Caco-2 (cell line): Measurements from ENCODE around the gene TRAPPC4. TPM values are rescaled to one million over a fixed set of nuclear protein-coding genes. Genes with fewer than 3 reads are reported as not detected.
"Not testable (repeated sequence)": the region's sequence is repeated elsewhere in the genome, so short reads cannot be mapped to it uniquely, and the experiment has no call there.

ENCODE experiments used
- BruUV-seq: library from RNA; stranded (reverse); fragments of 400-500 nt; replicated peaks from 2 replicates; lab custom pipeline; 2021; lab: Mats Ljungman, UMichigan
- CTCF ChIA-PET: fragments of 300-600 bp; sonication (Branson Sonifier 250); formaldehyde crosslinking; loops from one replicate; lab custom pipeline; 2022; ENCODE audit warnings: antibody characterized with exemption; lab: Charles Lee
- POLR2A ChIA-PET: fragments of 300-600 bp; sonication (Branson Sonifier 250); formaldehyde crosslinking; loops from one replicate; lab custom pipeline; 2022; ENCODE audit warnings: antibody characterized with exemption; lab: Charles Lee
- DNase-seq, 2 experiments: peaks; one replicate each; pipeline versions ENCODE4 v3.0.0 to v3.0.0-alpha.2; 2020 to 2022
- H3K27me3 ChIP-seq: replicated peaks from 2 replicates; pipeline ENCODE4 v1.6.0; 2011; ENCODE audit warnings: low read length; ENCODE audit not compliant: control insufficient read depth, insufficient read depth
- H3K36me3 ChIP-seq: 2 replicates; pipeline ENCODE4 v1.5.1; 2011; ENCODE audit warnings: low read length; ENCODE audit not compliant: control insufficient read depth, insufficient read depth
- H3K4me1 ChIP-seq: fragments of 250-450 bp; sonication (Bioruptor Pico); 2 replicates; pipeline ENCODE4 v1.5.1; 2020; ENCODE audit warnings: mild to moderate bottlenecking
- H3K4me3 ChIP-seq: 2 replicates; pipeline ENCODE4 v1.5.1; 2011; ENCODE audit warnings: low read depth, mild to moderate bottlenecking, control low read depth, low read length
- H3K9me3 ChIP-seq: fragments of 250-450 bp; sonication (Bioruptor Pico); 2 replicates; pipeline ENCODE4 v1.5.1; 2020; ENCODE audit warnings: mild to moderate bottlenecking, moderate library complexity
- H3K27ac Mint-ChIP-seq: one replicate; pipeline ENCODE4 v1.8.0; 2022; ENCODE audit warnings: mixed read lengths; ENCODE audit not compliant: unreplicated experiment
- H3K27me3 Mint-ChIP-seq: one replicate; pipeline ENCODE4 v1.8.0; 2022; ENCODE audit warnings: mixed read lengths; ENCODE audit not compliant: insufficient read depth, unreplicated experiment
- H3K36me3 Mint-ChIP-seq: one replicate; pipeline ENCODE4 v1.8.0; 2022; ENCODE audit warnings: mild to moderate bottlenecking, mixed read lengths; ENCODE audit not compliant: insufficient read depth, unreplicated experiment
- H3K4me1 Mint-ChIP-seq: one replicate; pipeline ENCODE4 v1.8.0; 2022; ENCODE audit warnings: low read depth, mixed read lengths; ENCODE audit not compliant: unreplicated experiment
- H3K4me3 Mint-ChIP-seq: one replicate; pipeline ENCODE4 v1.8.0; 2022; ENCODE audit warnings: mild to moderate bottlenecking, moderate library complexity, mixed read lengths; ENCODE audit not compliant: unreplicated experiment
- H3K9me3 Mint-ChIP-seq: one replicate; pipeline ENCODE4 v1.8.0; 2022; ENCODE audit warnings: mixed read lengths; ENCODE audit not compliant: unreplicated experiment
- intact Hi-C: fragments of 100-400 bp; cut with micrococcal nuclease; formaldehyde crosslinking; loops from one replicate; pipeline ENCODE4 v1.10.0; 2022; ENCODE audit not compliant: unreplicated experiment
- total RNA-seq: library from RNA; stranded (reverse); gene quantifications from 2 replicates; pipeline ENCODE4 v1.2.3, GENCODE V29; 2022
- TF ChIP-seq, protein P1 (sequence below), 2 experiments: fragments of 200-600 bp in 1 of 2; IDR thresholded peaks; 1 replicate in 1 of 2; 2 replicates in 1 of 2; pipeline versions ENCODE4 v1.5.1 to v1.8.0; 2011 to 2022; ENCODE audit warnings: antibody characterized with exemption in 1 of 2, control low read depth in 1 of 2, inconsistent platforms in 1 of 2, low read depth in 1 of 2, low read length in 1 of 2, mild to moderate bottlenecking in 1 of 2, moderate library complexity in 1 of 2; ENCODE audit not compliant: insufficient read depth in 1 of 2, severe bottlenecking in 1 of 2, unreplicated experiment in 1 of 2

TRAPPC4 gene
- total RNA-seq, 1 experiment from 2014 or later, result 118 TPM

DNA sequence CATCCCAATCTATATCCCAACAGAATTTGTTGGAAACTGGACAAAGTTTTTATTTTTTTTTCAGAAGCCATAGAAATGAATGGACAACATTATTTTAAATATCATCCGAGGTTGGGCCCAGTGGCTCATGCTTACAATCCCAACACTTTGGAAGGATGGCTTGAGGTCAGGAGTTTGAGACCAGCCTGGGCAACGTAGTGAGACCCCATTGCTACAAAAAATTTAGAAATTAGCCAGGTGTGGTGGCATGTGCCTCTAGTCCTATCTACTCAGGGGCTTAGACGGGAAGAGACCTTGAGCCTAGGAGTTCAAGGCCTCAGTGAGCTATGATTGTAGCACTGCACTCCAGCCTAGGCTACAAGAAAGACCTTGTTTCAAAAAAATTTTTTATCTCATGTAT, 16.2 kb downstream of the TRAPPC4 start:
- Mint-ChIP-seq H3K27me3 (no peaks in the 10 kb centered on the region), H3K4me1 (peaks cover 10% of the 10 kb centered on the region), H3K27ac (no peak overlapping the region), H3K36me3 (peaks cover 12% of the 10 kb centered on the region), H3K4me3 (no peak overlapping the region), H3K9me3 (no peaks in the 10 kb centered on the region)
- Histone ChIP-seq H3K4me1 (no peaks in the 10 kb centered on the region; the same call in 1 of the 2 replicates), H3K4me3 (no peak overlapping the region), H3K36me3 (no peaks in the 10 kb centered on the region), H3K27me3 (no peaks in the 10 kb centered on the region), H3K9me3 (no peaks in the 10 kb centered on the region)
- ChIA-PET POLR2A (interaction anchor here (0.7 kb wide), 1 partner anchor 33 kb away, joined by 3 read pairs; the partner anchor contains the start of gene VPS11), CTCF (interaction anchor here (1.0 kb wide), 1 partner anchor 11 kb away, joined by 4 read pairs; no protein-coding TSS in a partner anchor)
- DNase-seq, result no peak
- no TSS peak for BruUV-seq
- TF ChIP-seq, protein P1, sequence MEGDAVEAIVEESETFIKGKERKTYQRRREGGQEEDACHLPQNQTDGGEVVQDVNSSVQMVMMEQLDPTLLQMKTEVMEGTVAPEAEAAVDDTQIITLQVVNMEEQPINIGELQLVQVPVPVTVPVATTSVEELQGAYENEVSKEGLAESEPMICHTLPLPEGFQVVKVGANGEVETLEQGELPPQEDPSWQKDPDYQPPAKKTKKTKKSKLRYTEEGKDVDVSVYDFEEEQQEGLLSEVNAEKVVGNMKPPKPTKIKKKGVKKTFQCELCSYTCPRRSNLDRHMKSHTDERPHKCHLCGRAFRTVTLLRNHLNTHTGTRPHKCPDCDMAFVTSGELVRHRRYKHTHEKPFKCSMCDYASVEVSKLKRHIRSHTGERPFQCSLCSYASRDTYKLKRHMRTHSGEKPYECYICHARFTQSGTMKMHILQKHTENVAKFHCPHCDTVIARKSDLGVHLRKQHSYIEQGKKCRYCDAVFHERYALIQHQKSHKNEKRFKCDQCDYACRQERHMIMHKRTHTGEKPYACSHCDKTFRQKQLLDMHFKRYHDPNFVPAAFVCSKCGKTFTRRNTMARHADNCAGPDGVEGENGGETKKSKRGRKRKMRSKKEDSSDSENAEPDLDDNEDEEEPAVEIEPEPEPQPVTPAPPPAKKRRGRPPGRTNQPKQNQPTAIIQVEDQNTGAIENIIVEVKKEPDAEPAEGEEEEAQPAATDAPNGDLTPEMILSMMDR (IDR thresholded peaks at IDR 0.05; ENCODE audit: insufficient read depth in 1 of 2, low read depth in 1 of 2, low read length in 1 of 2, severe bottlenecking in 1 of 2, unreplicated experiment in 1 of 2), result no peak
- intact Hi-C loops, result no loop called here

DNA sequence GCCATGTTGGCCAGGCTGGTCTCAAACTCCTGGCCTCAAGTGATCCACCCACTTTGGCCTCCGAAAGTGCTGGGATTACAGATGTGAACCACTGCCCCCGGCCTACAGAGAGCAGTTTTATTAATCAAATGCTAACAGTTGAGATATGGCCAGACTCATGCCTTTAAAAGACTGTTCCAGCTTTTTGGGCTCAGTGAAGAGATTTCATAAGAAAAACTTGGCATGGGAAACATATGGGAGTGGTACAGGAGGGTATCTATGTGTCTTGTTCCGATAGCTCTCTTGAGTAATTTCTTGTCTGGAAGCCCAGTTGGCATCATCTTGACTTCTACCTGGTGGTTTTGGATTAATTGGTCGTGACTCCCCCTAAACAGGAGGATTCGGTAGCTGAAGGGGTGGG, 20.3 kb downstream of the TRAPPC4 start:
- peaks cover 5% of the 10 kb centered on the region for H3K36me3 Mint-ChIP-seq
- TF ChIP-seq, protein P1 (IDR thresholded peaks at IDR 0.05; ENCODE audit: insufficient read depth in 1 of 2, low read depth in 1 of 2, low read length in 1 of 2, severe bottlenecking in 1 of 2, unreplicated experiment in 1 of 2), result no peak

DNA sequence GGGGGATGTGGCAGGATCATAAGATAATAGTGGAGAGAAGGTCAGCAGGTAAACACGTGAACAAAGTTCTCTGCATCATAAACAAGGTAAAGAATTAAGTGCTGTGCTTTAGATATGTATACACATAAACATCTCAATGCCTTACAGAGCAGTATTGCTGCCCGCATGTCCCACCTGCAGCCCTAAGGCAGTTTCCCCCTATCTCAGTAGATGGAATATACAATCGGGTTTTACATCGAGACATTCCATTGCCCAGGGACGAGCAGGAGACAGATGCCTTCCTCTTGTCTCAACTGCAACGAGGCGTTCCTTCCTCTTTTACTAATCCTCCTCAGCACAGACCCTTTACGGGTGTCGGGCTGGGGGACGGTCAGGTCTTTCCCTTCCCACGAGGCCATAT, 20.9 kb downstream of the TRAPPC4 start:
- H3K27me3 ChIP-seq, H3K4me3 Mint-ChIP-seq, intact Hi-C loops, H3K9me3 Mint-ChIP-seq, H3K27ac Mint-ChIP-seq, H3K36me3 ChIP-seq, H3K4me3 ChIP-seq, CTCF ChIA-PET, H3K4me1 ChIP-seq, BruUV-seq, POLR2A ChIA-PET, H3K9me3 ChIP-seq, H3K4me1 Mint-ChIP-seq, H3K27me3 Mint-ChIP-seq, DNase-seq: not testable (repeated sequence)
- H3K36me3 Mint-ChIP-seq, result peaks cover 11% of the 10 kb centered on the region

More for the DNA sequence above, 20.3 kb downstream of the TRAPPC4 start:
- no peak for DNase-seq
- ChIA-PET CTCF (no interaction called here), POLR2A (no interaction called here)
- Mint-ChIP-seq H3K27ac (no peak overlapping the region), H3K4me1 (no peaks in the 10 kb centered on the region), H3K4me3 (no peak overlapping the region), H3K9me3 (no peaks in the 10 kb centered on the region), H3K27me3 (no peaks in the 10 kb centered on the region)
- no peaks in the 10 kb centered on the region for H3K9me3 ChIP-seq
- no peak overlapping the region for H3K4me3 ChIP-seq
- no TSS peak for BruUV-seq
- H3K4me1 ChIP-seq, result no peaks in the 10 kb centered on the region; the same call in 1 of the 2 replicates
- no peaks in the 10 kb centered on the region for H3K36me3 ChIP-seq
- no peaks in the 10 kb centered on the region for H3K27me3 ChIP-seq
- intact Hi-C loops, result no loop called here
